HG03196 (cell line): ENCODE data around the gene ASXL2.
"Not testable (repeated sequence)": the region's sequence is repeated elsewhere in the genome, so short reads cannot be mapped to it uniquely, and the experiment has no call there.

Source experiments
- ATAC-seq: cut with Tn5 transposase; IDR thresholded peaks from one replicate; pipeline ENCODE4 v1.9.1; 2021; ENCODE audit not compliant: unreplicated experiment

Gene ASXL2

DNA sequence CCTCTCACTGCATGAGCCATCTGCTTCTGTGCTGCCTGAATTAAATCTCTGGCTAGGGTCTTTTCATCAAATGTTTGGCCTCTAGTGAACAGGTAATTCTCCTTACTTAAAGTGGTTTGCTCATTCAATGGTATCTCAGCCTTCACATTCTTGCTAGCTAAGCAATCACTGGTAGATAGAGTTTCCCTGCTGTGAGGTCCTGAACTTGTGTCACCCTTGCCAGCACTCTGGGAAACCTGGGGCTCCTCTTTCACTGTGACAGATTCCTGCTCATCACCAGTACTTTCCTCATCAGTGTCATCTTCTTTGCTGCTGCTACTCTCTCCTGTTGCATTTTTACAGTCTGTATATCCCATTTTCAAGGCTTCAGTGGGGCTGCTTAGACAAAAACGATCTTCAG, 135.8 kb downstream of the ASXL2 start:
- ATAC-seq, result no peak

DNA sequence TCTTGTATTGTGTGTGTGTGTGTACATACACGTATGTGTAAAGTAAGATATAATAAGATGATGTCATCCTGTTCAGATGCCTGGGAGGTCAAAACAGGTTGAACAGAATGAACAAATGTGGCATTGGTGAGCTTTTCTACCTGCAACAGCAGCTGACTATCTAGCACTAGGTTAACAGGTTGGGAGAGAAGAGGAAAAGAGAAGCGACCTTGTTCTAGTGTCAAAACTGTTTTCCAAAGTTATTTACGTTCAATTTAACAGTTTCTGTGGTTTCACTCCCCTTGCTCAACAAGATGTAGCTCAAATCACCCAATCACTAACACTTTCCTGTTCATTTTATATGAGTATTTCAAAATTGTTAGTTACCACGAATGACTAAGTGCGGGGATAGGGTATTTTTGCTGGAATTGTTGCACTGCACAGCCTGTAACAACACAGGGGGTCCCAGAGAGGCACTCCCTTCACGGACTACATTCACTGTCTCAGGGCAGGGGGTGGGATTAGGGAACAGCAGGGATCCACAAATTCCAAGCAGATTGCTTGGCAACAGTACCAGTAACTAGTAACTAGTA, 137.4 kb downstream of the ASXL2 start:
- ATAC-seq, result no peak

DNA sequence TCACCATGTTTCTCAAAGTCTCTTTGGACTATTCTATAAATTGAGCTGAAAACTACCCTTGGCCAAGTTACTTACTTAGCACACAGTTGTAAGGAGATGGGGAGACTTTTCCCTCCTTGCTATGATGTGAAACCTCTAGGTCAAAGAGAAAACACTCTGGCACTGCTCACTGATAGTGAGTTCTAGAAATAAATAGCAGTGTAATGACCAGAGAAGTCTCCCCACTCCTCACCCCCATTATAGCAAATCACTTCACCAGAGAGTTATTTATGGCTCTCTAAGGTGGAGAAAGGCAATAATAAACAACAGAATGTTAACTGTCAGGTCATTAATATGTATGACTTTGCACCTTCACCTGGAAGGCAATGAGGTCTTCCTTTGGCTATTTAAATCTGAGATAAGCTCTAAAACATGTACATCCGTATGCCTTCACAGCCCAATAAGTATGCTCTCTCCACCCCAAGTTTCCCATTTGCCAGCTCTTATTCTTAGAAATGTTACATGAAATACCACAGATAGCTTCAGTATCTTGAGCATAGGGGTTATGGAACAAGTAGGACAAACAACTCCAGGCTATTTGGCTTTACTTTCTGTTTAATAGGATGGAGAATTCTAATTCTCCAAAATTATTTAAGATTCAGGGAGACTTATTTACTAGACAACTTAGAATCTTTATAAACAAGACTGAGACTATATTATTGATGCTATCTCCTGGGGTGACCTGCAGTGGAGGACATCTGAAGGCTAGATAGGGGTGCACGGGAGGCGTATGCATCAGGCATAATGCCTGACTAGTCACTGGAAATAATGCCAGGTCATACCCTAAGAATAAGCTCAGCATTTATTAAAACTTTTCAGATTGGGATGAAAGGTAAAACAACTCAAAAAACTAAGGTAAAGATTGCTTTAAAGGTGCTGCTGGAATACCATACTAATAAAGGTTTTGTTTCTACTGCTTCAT, 139.6 kb downstream of the ASXL2 start:
- no peak for ATAC-seq

DNA sequence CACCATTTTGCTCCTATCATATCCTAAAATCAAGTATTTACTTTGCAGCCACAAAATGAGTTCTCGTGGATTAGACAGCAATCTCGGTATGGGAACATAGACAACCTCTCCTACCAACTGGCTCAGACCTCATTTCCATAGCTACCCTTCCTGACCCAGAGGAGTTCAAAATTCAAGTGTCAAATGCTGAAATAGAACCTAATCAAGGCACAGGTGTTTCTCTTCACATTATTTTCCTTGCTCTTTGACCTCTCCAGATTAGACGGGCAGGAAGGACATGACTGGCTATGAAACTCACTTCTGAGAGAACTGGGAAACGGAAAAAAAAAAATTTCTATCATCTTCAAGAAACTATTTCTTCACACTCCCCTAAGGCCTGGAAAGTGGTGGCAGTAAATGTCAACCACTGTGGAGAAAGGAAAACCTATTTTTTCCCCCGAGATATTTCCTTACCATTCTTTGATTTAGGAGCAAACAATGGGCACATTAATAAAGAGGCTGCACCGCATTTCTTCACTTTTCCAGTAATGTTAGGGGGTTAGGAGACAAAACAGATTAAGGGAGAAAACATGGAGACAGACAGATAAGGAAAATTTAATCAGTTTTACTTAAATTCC, 141.3 kb downstream of the ASXL2 start:
- ATAC-seq, result no peak

DNA sequence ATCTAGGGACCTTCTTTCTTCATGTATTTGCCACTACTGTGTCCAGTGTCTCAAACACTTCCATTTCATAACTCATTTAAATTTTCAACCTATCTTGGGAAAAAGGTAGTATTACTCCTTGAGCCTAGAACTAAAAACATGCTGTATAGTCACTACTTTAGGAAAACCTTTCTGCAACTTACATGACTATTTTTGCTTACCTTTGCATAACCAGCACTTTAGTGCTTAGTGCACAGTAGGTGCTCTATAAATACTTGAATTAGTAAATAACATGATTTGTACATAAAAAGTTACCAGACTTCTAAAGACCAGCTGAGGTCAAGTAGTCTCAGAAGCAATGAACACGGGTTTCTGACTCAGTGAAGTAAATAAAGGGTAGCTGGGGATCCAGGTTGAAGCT, 142.5 kb downstream of the ASXL2 start:
- ATAC-seq, result no peak

DNA sequence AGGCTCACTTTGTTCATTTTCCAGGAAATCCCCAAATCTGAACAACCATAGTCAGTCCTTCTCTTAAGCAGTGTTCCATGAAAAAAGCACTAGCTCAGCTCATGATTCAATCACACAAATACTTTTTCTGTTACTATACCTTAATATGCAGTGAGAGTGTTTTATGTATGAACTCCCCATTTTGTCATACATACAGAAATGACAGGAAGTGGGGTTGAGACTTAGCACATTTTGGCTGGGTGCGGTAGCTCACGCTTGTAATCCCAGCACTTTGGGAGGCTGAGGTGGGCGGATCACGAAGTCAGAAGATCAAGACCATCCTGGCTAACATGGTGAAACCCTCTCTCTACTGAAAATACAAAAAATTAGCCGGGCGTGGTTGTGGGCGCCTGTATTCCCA, 149.7 kb downstream of the ASXL2 start:
- ATAC-seq, result no peak

DNA sequence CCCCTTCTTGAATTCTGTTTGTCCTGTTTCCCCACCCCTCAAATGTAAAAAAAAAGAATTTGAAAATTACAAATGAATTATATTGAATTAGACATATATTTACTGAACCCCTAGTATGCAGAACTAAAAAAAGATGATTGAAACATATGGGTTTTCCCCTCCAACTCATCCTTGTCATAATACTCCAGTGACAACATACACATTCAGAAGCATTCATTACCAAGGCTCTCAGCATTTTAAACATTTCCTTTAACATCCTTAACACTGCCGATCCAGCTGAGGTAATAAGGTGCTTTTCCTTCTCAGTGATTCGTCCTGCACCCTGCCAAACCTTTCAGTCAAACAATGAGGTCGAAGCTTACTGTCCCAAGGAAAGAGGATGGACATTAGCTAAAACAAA, 151.8 kb downstream of the ASXL2 start:
- no peak for ATAC-seq

DNA sequence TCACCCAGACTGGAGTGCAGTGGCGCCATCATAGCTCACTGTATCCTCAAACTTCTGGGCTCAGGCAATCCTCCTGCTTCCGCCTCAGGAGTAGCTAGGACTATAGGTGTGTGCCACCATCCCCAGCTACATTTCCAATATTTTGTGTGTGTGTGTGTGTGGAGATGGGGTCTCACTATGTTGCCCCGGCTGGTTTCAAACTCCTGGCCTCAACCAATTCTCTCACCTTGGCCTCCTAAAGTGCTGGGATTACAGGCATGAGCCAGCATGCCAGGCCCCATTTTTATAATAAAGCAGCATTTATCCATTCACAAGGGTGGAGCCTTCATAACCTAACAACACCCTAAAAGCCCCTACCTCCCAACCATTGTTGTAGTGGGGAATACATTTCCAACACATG, 152.4 kb downstream of the ASXL2 start:
- ATAC-seq, result no peak

DNA sequence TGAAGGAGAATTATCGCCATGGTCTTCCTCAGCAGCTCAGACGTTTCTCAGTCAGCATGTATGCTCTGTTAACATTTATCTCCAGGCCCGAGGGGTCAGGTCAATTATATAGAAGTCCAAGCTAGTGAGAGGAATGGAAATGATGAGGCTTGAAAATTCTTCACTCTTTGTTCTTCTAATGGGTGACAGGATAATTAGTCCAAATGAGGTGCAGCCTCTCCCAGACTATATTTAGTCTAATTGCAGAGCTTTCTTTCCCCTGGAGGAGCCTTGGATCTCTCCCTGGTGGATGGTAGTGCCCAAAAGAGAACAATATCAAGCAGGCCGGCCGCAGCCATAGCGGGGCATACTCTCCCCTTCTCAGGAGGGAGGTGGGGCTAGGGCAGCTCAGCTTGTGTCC, 153.5 kb downstream of the ASXL2 start:
- ATAC-seq, result no peak

DNA sequence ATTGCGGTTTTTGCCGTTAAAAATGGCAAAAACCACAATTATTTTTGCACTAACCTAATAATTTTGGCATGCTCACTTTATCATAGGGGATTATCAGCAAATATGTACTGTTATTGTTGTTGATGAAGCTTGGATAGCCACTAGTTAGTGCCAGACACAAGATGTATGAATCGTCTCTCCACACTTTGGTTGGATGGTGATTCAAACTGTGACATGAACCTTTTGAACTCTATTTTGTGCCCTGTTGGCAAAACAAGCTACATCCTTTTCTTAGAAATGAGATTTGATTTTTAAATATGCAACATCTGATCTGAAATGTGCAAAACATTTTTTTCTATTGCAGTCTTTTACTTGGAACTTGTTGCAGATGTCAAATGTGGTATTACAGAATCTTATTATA, 156.1 kb downstream of the ASXL2 start:
- ATAC-seq, result no peak

DNA sequence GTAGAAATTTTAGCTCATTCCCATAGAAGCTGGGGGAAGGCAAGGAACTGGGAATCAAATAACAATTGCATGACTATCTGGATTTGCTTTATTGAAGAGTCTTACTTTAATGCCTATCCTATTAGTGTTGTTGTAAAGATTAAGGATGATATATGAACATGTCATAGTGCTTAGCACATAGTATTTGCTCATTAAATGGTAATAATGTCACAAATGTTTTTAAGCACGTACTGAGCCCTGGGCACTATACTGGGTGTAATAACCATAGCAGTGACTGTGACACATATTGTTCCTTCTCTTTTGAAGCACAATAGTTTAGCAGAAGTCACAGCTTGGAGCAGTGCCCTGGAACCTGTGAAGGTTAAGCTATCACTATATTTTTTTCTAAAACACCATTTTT, 157.7 kb downstream of the ASXL2 start:
- no peak for ATAC-seq

DNA sequence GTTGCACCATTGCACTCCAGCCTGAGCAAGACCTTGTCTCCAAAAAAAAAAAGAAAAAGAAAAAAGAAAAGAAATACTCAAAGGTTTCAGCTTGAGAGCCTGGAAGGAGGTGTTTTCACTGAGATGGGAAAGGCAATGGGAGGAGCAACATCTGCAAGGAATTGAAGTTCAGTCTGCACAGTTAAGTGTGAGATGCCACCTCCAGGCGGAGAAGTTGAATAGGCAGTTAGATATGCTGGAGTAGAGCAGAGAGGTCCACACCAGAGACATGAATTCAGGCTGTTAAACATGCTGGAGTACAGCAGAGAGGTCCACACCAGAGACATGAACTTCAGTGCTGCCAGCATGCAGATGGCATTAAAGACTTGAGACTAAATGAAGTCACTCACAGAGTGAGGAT, 163.5 kb downstream of the ASXL2 start:
- no peak for ATAC-seq

DNA sequence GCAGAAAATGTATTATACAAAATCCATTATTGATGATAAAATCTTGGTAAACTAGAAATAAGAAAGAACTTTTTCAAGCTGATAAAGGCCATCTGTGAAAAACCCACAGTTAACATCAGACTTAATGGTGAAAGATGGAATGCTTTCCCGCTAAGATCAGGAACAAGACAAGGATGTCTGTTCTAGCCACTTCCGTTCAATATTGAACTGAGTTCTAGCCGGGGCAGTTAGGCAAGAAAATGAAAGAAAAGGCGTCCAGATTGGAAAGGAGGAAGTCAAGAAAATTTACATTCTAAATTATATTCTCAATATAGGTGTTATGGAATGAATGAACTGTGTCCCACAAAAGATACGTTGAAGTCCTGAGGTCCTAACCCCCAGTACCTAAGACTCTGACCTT, 165.8 kb downstream of the ASXL2 start:
- no peak for ATAC-seq

DNA sequence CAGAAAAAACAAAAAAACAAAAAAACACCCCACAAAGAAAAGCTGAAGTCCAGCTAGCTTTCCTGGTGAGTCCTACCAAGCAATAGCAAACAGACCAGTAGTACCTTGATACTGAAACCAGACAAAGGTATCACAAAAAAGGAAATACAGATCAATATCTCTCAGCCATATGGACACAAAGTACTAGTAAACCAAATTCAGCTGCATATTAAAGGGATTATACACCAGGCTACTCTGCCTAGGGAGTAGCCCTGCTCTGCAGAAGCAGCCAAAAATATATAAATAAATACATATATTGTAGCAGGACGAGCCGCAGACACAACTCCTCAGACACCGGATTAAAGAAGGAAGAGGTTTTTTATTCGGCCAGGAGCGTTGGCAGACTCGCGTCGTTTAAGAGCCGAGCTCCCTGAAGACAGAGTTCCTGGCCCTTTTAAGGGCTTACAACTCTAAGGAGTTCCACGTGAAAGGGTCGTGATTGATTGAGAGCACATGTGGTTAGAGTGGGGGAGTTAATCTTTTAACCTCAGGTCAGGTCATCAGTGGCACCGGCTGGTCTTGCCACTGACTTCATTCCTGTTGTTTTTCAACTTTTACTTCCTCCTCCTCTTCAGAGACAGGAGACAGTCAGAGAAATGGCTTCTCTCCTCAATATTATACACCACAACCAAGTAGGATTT, 166.5 kb downstream of the ASXL2 start:
- no peak for ATAC-seq

DNA sequence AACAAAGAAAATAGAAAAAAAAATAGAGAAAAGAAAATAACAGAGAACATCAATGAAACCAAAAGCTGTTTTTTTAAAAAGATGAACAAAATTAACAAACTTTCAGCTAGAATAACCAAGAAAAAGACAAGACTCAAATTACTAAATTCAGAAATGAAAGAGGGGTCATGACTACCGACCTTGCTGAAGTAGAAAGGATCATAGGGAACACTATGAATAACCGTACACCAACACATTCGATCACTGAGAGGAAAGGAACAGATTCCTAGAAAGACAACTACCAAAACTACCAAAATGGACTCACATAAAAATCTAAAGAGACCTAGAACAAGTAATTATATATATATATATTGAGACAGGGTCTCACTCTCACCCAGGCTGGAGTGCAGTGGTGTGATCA, 167.5 kb downstream of the ASXL2 start:
- no peak for ATAC-seq

DNA sequence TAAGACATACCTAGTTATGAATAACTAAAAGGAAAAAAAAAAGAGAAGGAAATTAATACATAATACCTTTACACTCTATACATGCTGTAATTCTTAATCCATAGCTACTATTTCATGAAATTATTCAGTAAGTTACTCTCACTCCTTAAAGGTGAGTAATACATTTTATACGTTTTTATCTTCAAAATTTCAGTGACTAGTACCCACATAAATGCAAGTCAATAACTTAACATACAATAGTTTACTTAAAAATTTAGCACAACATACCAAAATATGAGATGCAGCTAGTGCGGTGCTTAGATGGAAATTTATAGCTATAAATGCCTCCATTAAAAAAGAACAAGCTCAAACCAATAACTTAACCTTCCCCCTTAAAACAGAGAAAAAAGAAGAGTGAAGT, 168.9 kb downstream of the ASXL2 start:
- ATAC-seq, result no peak

DNA sequence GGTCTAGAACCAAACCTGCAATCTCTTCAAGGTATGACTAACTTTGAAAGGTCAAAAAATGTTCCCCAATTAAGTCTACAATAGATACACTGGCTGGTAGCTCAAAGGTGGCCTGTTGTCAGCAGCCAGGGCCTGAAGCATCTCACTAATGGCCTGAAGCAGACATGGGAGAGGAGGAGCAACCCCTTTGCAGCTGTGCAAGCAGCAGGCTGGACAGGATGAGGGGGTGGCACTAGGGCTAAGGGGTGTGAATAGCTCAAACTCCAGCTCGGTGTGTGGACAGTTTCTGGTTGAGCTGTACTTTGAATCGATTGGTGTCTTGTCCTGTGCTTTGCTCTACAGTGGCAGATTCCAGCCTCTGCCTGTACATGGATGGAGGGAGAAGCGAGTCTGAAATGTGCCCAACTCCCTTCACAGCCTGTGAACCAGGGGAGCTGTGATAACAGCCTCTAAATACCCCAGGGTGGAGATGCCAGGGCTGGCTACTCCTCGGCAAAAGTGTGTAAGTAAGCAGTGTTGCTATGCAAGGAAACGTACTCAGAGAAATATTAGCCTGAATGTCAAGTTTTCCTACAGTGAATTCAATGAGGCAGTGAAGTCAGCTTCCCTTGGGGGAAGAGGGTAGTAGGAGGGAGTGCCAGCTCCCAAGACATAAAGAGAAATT, 170.2 kb downstream of the ASXL2 start:
- ATAC-seq, result no peak

DNA sequence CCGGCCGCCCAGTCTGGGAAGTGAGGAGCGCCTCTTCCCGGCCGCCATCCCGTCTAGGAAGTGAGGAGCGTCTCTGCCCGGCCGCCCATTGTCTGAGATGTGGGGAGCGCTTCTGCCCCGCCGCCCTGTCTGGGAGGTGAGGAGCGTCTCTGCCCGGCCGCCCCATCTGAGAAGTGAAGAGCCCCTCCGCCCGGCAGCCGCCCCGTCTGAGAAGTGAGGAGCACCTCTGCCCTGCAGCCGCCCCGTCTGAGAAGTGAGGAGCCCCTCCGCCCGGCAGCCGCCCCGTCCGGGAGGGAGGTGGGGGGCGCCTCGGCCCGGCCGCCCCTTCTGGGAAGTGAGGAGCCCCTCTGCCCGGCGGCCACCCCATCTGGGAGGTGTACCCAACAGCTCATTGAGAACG, 172.7 kb downstream of the ASXL2 start:
- not testable (repeated sequence) for ATAC-seq

DNA sequence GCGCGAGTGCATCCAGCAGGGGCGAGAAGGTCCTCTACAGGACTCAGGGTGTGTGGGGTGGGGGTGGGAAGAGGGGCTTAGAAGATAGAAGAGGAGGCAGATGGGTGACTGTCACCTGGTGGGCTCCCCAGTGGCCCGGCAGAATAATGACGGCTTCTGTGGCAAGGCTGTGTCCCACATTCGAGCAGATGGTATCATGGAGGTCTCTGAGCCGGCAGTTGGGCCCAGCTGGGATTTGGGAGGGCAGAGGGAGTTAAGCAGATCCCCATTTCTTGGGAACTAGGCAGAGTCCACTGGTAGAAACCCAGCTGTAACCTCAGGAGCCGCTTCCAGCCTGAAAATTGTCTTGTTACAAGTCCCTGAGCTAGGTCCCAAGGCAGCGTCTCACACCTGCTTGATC, 176.5 kb downstream of the ASXL2 start:
- no peak for ATAC-seq

DNA sequence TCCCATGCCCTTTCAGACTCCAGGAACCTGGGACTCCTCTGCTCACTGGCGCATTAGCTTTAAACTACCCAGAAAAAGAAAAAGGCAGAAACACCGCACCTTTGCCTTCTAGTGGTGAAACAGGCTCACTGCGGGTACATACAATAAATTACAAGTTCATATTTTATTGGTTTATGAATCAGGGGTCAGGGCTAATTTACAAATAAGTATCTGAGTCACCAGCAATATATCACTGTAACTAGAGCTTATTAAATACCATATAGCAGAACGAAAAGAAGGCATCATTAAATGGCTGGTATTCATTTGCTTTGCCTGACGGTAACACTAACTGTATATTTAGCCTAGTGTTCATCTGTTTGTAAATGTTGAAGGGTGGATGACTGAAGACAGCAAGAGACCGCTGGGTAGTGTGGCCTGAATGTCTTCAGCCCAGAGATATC, 178.0 kb downstream of the ASXL2 start:
- ATAC-seq, result no peak

DNA sequence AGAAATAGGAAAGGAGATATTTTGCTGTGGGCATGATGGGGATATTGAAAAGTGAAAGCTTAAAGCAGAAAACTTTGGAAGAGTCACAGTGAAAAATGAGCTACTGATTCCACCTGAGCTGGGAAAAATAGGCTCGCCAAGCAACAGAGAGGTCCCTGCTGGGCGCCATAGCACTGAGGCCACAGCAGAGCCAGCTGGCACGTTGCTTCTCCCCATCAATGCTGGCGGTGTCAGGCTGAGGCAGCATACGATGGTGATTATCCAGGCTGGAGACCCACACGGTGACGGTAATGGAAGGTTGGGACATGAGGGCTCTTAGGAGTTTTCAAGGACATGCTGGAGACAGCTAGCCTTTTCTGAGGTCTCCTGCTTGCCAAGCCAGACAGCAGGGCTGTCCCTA, 179.1 kb downstream of the ASXL2 start:
- ATAC-seq, result no peak
